Activated CD8-positive, alpha-beta T cell treated with anti-CD3 and anti-CD28 coated beads for 36 hours (primary cell): ENCODE measurements around the gene PHKB. TPM values are rescaled to one million over a fixed set of nuclear protein-coding genes. Genes with fewer than 3 reads are reported as not detected.
A peak's percentile ranks its signal among the peaks of the same experiment; 100 is the strongest.
"Not testable (repeated sequence)": the region's sequence is repeated elsewhere in the genome, so short reads cannot be mapped to it uniquely, and the experiment has no call there.

Experiments
- ATAC-seq: fragments of 200-7000 bp; cut with Tn5 transposase; one replicate; pipeline ENCODE4 v1.10.0; 2021; ENCODE audit warnings: mild to moderate bottlenecking, moderate library complexity
- CTCF ChIA-PET: fragments of 350-600 bp; sonication (Branson Sonifier 250); formaldehyde crosslinking; loops from one replicate; lab custom pipeline; 2021; ENCODE audit warnings: antibody characterized with exemption; lab: Charles Lee
- POLR2A ChIA-PET: fragments of 350-600 bp; sonication (Branson Sonifier 250); formaldehyde crosslinking; loops from one replicate; lab custom pipeline; 2021; ENCODE audit warnings: antibody characterized with exemption; lab: Charles Lee
- DNase-seq: peaks from one replicate; pipeline ENCODE4 v3.0.0-alpha.2; 2020
- H3K27ac Mint-ChIP-seq: one replicate; pipeline ENCODE4 v1.8.0; 2021; ENCODE audit warnings: mild to moderate bottlenecking, mixed read lengths
- H3K27me3 Mint-ChIP-seq: one replicate; pipeline ENCODE4 v1.8.0; 2021; ENCODE audit warnings: mixed read lengths
- H3K36me3 Mint-ChIP-seq: one replicate; pipeline ENCODE4 v1.8.0; 2021; ENCODE audit warnings: low read depth, mixed read lengths
- H3K4me1 Mint-ChIP-seq: one replicate; pipeline ENCODE4 v1.8.0; 2021; ENCODE audit warnings: low read depth, mixed read lengths
- H3K4me3 Mint-ChIP-seq: one replicate; pipeline ENCODE4 v1.8.0; 2021; ENCODE audit warnings: mild to moderate bottlenecking, moderate library complexity, mixed read lengths
- H3K9me3 Mint-ChIP-seq: one replicate; pipeline ENCODE4 v1.8.0; 2021; ENCODE audit warnings: mixed read lengths
- CTCF ChIP-seq: fragments of 200-600 bp; IDR thresholded peaks from one replicate; pipeline ENCODE4 v1.8.0; 2022; ENCODE audit warnings: antibody characterized with exemption, mild to moderate bottlenecking
- intact Hi-C: fragments of 100-400 bp; cut with micrococcal nuclease; formaldehyde crosslinking; loops from one replicate; pipeline ENCODE4 v1.10.0; 2022
- total RNA-seq, 2 experiments: library from RNA; stranded (reverse); gene quantifications; one replicate each; pipeline ENCODE4 v1.2.3, GENCODE V29; 2021

PHKB gene
- total RNA-seq, 2 experiments from 2014 or later, result 20.2 to 23.1 TPM

- H3K4me3 Mint-ChIP-seq, ATAC-seq, H3K4me1 Mint-ChIP-seq, CTCF ChIA-PET, H3K27me3 Mint-ChIP-seq, POLR2A ChIA-PET, DNase-seq, intact Hi-C loops, H3K27ac Mint-ChIP-seq: not testable (repeated sequence)
- Mint-ChIP-seq H3K36me3 (peaks cover 78% of the 10 kb centered on the region), H3K9me3 (peaks cover 28% of the 10 kb centered on the region)
These were observed 90.6 kb downstream of the PHKB start for GRCh38 chr16:47551767-47552166.

- Mint-ChIP-seq H3K4me3 (no peak overlapping the region), H3K27ac (no peak overlapping the region), H3K36me3 (peaks cover 68% of the 10 kb centered on the region), H3K27me3 (no peaks in the 10 kb centered on the region), H3K9me3 (peaks cover 27% of the 10 kb centered on the region), H3K4me1 (no peaks in the 10 kb centered on the region)
- ATAC-seq (no peak), DNase-seq (no peak)
- CTCF ChIA-PET, result no interaction called here
- TF ChIP-seq CTCF, result no peak
- intact Hi-C loops, result no loop called here
- POLR2A ChIA-PET, result no interaction called here
These were observed 92.9 kb downstream of the PHKB start for GRCh38 chr16:47553853-47554564.

GRCh38 chr16:47554587-47554986 is 93.5 kb downstream of the PHKB start:
- intact Hi-C loops, H3K27ac Mint-ChIP-seq, CTCF ChIA-PET, ATAC-seq, POLR2A ChIA-PET, H3K4me3 Mint-ChIP-seq, H3K27me3 Mint-ChIP-seq, DNase-seq, H3K4me1 Mint-ChIP-seq: not testable (repeated sequence)
- Mint-ChIP-seq H3K9me3 (peaks cover 27% of the 10 kb centered on the region), H3K36me3 (peaks cover 62% of the 10 kb centered on the region)

GRCh38 chr16:47561286-47561685 is 100.2 kb downstream of the PHKB start:
- no peak for ATAC-seq
- Mint-ChIP-seq H3K27ac (no peak overlapping the region), H3K36me3 (peaks cover 38% of the 10 kb centered on the region), H3K9me3 (peaks cover 12% of the 10 kb centered on the region), H3K27me3 (no peaks in the 10 kb centered on the region), H3K4me3 (no peak overlapping the region), H3K4me1 (peaks cover 19% of the 10 kb centered on the region)
- no peak for TF ChIP-seq CTCF
- ChIA-PET POLR2A (no interaction called here), CTCF (interaction anchor here (0.6 to 1.5 kb wide), 2 partner anchors 9 to 194 kb away, joined by 3 to 4 read pairs; no protein-coding TSS in a partner anchor)
- intact Hi-C loops, result no loop called here
- DNase-seq, result no peak

GRCh38 chr16:47562366-47562765 is 101.2 kb downstream of the PHKB start:
- intact Hi-C loops, result no loop called here
- H3K36me3 Mint-ChIP-seq, result peaks cover 41% of the 10 kb centered on the region
- CTCF ChIA-PET, result interaction anchor here (0.9 to 1.5 kb wide), 2 partner anchors 8 to 40 kb away, joined by 3 to 4 read pairs; no protein-coding TSS in a partner anchor
- H3K4me3 Mint-ChIP-seq, result no peak overlapping the region
- peaks cover 27% of the 10 kb centered on the region for H3K4me1 Mint-ChIP-seq
- DNase-seq (no peak), ATAC-seq (no peak)
- no peak for TF ChIP-seq CTCF
- peaks cover 14% of the 10 kb centered on the region for H3K9me3 Mint-ChIP-seq
- POLR2A ChIA-PET, result no interaction called here
- H3K27ac Mint-ChIP-seq, result no peak overlapping the region
- no peaks in the 10 kb centered on the region for H3K27me3 Mint-ChIP-seq

GRCh38 chr16:47565454-47565853 is 104.3 kb downstream of the PHKB start:
- no peak overlapping the region for H3K4me3 Mint-ChIP-seq
- H3K4me1 Mint-ChIP-seq, result peaks cover 47% of the 10 kb centered on the region
- ATAC-seq (no peak), DNase-seq (no peak)
- POLR2A ChIA-PET, result no interaction called here
- peaks cover 48% of the 10 kb centered on the region for H3K36me3 Mint-ChIP-seq
- intact Hi-C loops, result no loop called here
- no peaks in the 10 kb centered on the region for H3K27me3 Mint-ChIP-seq
- TF ChIP-seq CTCF, result no peak
- CTCF ChIA-PET, result no interaction called here
- peaks cover 16% of the 10 kb centered on the region for H3K9me3 Mint-ChIP-seq
- peak overlapping the region; percentile 40 for H3K27ac Mint-ChIP-seq
